Stimulated activated CD4-positive, alpha-beta T cell treated with anti-CD3 and anti-CD28 coated beads, Interleukin-15, amount 100 ng/mL, for 48 hours (primary cell): ENCODE data around the gene CCSER1.
"Not testable (repeated sequence)": the region's sequence is repeated elsewhere in the genome, so short reads cannot be mapped to it uniquely, and the experiment has no call there.

Experiments used
- DNase-seq, 2 donors: peaks; one replicate each; pipeline ENCODE4 v3.0.0-alpha.2; 2020; ENCODE audit warnings: low read depth in 2 of 2

The CCSER1 gene

GRCh38 chr4:91282217-91282616 lies 1155.0 kb downstream of the CCSER1 start:
- no peak for DNase-seq

- DNase-seq, result no peak
These were observed 1156.6 kb downstream of the CCSER1 start for GRCh38 chr4:91283726-91284230.

- no peak for DNase-seq
These were observed 1157.3 kb downstream of the CCSER1 start for GRCh38 chr4:91284480-91284879.

GRCh38 chr4:91285487-91285886 lies 1158.3 kb downstream of the CCSER1 start:
- no peak for DNase-seq

GRCh38 chr4:91288702-91289311 lies 1161.6 kb downstream of the CCSER1 start:
- no peak for DNase-seq

- DNase-seq, result no peak
These were observed 1171.0 kb downstream of the CCSER1 start for GRCh38 chr4:91298156-91298700.

- DNase-seq, result no peak
These were observed 1171.6 kb downstream of the CCSER1 start for GRCh38 chr4:91298824-91299223.

- DNase-seq, result no peak
These were observed 1174.9 kb downstream of the CCSER1 start for GRCh38 chr4:91302120-91302519.

GRCh38 chr4:91304292-91304691 lies 1177.1 kb downstream of the CCSER1 start:
- no peak for DNase-seq

GRCh38 chr4:91317434-91317833 lies 1190.2 kb downstream of the CCSER1 start:
- no peak for DNase-seq

- no peak for DNase-seq
These were observed 1192.5 kb downstream of the CCSER1 start for GRCh38 chr4:91319556-91320268.

GRCh38 chr4:91322961-91323360 lies 1195.8 kb downstream of the CCSER1 start:
- DNase-seq, result no peak

- DNase-seq, result no peak
These were observed 1198.3 kb downstream of the CCSER1 start for GRCh38 chr4:91325495-91325894.

- not testable (repeated sequence) for DNase-seq
These were observed 1199.0 kb downstream of the CCSER1 start for GRCh38 chr4:91326167-91326566.

- DNase-seq, result no peak
These were observed 1203.5 kb downstream of the CCSER1 start for GRCh38 chr4:91330555-91331137.

- no peak for DNase-seq
These were observed 1213.6 kb downstream of the CCSER1 start for GRCh38 chr4:91340822-91341221.

- DNase-seq, result no peak
These were observed 1218.4 kb downstream of the CCSER1 start for GRCh38 chr4:91345632-91346031.

GRCh38 chr4:91356496-91356895 lies 1229.3 kb downstream of the CCSER1 start:
- not testable (repeated sequence) for DNase-seq

GRCh38 chr4:91358016-91358415 lies 1230.8 kb downstream of the CCSER1 start:
- not testable (repeated sequence) for DNase-seq

GRCh38 chr4:91358621-91359020 lies 1231.4 kb downstream of the CCSER1 start:
- DNase-seq, result not testable (repeated sequence)

GRCh38 chr4:91359041-91360031 lies 1232.1 kb downstream of the CCSER1 start:
- no peak for DNase-seq
